ENCODE data around the gene FAM3C.

The FAM3C gene

GRCh38 chr7:121379930-121380329 lies 16.2 kb downstream of the FAM3C start:
- DNase-seq (ENCODE audit: low spot score): no peak

DNA sequence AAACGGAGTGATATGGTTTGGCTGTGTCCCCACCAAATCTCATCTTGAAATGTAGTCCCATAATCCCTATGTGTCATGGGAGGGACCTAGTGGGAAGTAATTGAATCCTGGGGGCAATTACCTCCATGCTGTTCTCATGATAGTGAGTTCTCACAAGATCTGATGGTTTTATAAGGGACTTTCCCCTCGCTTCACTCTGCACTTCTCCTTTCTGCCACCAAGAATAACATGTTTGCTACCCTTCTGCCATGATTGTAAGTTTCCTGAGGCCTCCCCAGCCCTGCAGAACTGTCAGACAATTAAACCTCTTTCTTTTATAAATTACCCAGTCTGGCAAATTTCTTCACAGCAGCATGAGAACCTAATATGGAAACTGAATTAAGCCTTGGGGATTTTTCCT lies 19.1 kb downstream of the FAM3C start:
- DNase-seq (ENCODE audit: low spot score): no peak

- DNase-seq (ENCODE audit: low spot score): no peak
Measured at GRCh38 chr7:121373177-121373576, 22.9 kb downstream of the FAM3C start.

GRCh38 chr7:121372376-121373010 lies 23.6 kb downstream of the FAM3C start:
- DNase-seq (ENCODE audit: low spot score): no peak

DNA sequence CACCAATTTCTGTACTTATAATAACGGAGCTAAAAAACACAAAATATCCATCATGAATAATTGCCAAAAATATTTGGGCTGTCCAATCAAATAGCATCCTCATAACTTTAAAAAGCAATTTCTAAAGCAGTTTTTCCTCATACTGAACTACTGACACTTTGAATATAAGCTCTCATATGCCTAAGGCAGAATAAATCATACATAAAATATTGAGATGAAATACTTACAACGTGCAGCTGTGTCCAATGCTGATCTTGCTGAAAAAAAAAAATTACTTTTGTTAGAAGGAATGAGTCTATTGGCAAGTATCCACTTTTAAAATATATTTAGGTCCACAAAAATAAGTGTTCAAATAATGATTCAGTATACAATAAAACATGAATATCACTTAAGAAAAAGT lies 24.2 kb downstream of the FAM3C start:
- DNase-seq (ENCODE audit: low spot score): no peak

DNA sequence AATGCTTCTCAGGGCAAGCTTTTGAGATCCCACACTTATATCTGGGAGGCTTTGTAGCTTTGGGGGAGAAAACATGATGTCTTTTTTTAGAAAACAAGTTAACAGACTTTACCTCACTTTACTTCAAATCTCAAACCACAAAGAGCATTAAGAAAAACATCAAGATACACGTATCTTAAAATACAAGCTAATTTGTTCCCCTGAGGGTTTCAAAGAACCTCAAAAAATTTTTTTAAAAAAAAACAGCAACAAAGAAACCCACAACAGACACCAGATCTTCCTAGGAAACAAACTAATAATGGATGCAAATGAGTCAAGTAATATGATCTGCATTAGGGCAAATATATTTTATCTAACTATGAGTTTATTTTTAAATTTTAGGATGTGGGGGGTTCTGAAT lies 24.7 kb downstream of the FAM3C start:
- DNase-seq (ENCODE audit: low spot score): no peak

GRCh38 chr7:121369462-121369861 lies 26.6 kb downstream of the FAM3C start:
- DNase-seq (ENCODE audit: low spot score): no peak

DNA sequence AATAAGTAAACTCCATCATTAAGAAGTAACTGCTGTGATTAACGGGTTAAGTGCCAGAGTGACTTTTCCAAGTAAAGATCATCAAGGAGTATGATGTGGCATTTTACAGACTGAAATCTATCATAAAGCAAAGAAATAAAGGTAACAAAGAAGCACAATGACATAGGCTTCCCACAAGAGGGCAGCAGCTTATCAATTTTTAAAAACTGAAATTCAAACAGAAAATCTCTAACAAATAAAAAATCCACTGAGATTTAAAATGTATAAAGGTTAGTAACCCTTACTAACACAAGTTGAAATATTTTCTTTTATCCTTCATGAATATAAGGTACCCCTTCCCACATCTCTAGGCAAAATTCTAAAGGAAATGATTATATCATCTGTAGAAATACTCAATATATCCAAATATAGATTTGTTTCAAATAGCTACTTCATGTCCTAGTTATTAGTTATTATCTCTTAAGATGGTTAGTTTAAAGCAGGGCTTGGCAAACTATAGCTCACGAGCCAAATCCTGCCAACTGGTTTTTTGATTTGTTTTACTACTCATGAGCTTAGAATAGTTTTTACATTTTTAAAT lies 29.2 kb downstream of the FAM3C start:
- DNase-seq (ENCODE audit: low spot score): no peak

DNA sequence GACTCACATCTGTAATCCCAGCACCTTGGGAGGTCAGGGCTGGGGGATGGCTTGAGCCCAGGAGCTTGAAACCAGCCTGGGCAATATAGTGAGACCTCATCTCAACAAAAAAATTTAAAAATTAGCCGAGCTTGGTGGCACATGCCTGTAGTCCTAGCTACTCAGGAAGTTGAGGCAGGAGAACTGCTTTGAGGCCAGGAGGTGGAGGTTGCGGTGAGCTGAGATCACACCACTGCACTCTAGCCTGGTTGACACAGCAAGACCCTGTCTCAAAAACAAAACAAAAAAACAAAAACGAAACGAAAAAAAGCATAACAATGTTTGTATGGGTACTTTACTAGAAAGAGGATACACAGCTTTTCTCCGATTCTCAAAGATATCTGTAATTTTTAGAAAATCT lies 35.5 kb downstream of the FAM3C start:
- DNase-seq (ENCODE audit: low spot score): no peak

DNA sequence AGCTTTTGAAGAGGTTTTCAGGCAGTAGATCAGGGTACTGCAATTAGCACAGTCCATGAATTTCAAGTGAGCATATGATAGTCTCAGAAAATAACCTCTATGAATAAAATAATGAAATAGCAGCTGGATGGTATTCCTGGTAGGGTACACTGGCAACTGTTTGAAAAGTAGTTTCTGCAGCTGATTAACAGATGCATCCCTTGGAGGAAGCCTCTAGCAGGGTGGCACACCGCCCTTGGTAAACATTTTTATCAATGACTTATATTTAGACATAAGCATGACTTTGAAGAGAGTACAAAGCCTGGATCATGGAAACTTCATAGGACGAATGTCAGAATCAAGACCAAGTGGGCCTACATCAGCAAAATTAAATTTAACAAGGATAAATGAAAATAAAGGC lies 40.5 kb downstream of the FAM3C start:
- DNase-seq (ENCODE audit: low spot score): no peak

DNA sequence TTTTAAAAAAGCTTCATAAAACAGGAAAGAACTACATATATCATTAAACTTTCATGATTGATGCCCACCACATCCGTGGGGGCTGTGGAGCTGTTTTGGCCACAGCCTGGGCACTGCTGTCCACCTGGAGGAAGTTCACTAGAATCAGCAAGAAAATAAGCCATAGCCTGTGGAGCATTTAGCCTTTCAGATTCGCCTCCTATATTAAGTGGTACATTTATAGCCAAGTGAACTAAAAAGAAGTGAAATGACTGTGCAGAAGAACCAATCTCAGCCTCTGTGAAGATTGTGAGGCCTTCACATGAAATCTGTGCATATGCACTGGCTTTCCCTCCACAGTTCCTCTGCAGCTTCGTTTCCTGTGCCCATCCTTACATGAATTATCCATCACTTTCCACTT lies 43.8 kb downstream of the FAM3C start:
- no peak for DNase-seq (ENCODE audit: low spot score)

GRCh38 chr7:121351682-121352081 lies 44.4 kb downstream of the FAM3C start:
- DNase-seq (ENCODE audit: low spot score): no peak

DNA sequence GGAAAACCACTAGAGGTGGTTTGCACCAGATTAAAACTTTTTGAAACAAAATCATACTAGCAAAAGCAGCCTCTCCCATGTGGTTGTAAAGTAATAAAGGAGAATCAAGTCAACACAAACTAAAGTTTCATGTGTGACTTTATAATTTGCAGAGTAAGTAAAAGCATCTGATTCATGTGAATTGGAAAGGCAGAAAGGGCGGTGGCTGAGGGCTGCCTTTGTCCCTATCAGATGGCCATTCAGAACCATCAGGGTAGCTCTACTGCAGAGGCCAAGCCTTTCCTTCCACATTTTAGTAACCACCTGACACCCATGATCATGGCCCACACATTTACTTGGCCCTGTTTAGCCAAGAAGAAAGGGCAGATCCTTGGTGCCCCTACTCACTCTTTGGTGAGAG lies 51.6 kb downstream of the FAM3C start:
- DNase-seq (ENCODE audit: low spot score): no peak

- no peak for DNase-seq (ENCODE audit: low spot score)
Measured at GRCh38 chr7:121344093-121344492, 52.0 kb downstream of the FAM3C start.

DNA sequence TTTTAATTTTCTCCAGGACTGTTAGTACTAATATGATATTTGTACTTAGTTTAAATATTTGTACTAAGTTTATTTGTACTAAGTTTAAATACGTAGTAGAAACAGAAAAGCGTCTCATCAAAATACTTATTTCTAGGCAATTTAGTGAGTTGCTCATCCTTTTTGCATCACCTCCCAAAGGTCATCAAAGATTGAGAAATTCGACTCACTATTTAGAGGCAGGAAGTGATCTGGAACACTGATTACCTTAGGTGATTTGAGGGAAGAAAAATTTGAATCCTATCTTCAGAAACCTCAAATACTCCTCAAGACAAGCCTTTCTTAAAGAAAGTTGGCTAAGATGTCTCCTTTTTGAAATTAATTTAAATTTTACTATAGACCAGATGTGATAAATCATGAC lies 52.8 kb downstream of the FAM3C start:
- no peak for DNase-seq (ENCODE audit: low spot score)

DNA sequence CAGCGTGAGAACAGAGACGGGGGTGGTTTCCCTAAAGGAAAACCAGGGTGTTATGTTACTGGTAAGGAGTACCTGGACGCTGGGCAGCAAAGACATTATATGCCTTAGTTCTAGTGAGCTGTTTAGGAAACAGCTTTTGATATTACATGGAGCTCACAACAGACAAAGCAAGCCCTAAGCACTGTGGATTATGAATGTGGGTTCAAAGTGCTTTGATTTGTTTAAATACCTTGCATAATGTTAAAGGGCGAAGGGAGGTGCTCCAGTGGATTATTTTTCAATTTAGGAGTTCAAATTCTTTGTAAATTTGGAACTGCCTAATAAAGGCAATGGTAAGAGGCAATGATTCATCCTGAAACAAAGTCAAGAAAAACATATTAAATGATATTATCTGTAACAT lies 53.5 kb downstream of the FAM3C start:
- DNase-seq (ENCODE audit: low spot score): no peak

DNA sequence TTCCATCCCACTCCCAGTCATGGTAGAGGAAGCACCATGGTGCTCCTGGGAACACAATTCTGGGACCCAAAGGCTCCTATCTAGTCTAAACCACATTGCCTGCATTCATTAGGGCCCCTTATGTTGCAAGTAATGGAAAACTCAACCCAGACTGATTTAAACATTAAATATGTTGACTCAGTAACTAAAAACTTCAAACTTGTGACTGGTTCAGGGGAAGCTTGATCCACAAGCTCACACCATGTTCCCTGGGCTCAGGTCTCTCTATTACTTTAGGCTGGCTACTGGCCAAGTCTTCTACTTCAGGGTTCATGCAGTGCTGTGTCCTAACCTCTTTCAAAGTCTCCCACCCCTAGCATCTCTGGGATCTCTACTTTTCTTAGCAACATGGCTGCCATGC lies 54.2 kb downstream of the FAM3C start:
- no peak for DNase-seq (ENCODE audit: low spot score)

DNA sequence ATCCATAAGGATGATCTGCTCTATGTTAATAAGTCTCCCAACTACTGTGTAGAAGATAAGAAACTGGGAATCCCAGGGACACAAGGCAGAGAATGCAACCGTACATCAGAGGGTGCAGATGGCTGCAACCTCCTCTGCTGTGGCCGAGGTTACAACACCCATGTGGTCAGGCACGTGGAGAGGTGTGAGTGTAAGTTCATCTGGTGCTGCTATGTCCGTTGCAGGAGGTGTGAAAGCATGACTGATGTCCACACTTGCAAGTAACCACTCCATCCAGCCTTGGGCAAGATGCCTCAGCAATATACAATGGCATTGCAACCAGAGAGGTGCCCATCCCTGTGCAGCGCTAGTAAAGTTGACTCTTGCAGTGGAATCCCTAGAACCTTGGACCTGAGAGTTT lies 57.0 kb downstream of the FAM3C start:
- no peak for DNase-seq (ENCODE audit: low spot score)

DNA sequence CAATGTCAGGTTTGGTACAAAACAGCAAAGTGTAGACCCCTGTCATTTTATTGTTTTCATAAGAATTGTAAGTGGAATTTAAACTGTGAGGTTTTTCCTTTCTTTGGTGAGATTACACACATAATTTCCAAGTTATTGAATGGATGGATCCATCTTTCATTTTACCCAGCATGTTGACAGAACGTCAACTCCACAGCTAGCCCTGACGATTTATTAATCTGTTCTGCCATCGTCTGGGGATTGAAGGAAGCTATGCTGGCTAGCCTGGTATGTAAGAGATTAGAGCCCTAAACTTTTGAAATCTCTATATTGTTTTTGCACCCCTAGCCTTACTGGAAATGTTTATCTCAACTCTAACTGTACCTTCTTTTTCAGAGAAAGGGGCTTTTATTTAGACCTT lies 58.7 kb downstream of the FAM3C start:
- peak; percentile 50 for DNase-seq (ENCODE audit: low spot score)

DNA sequence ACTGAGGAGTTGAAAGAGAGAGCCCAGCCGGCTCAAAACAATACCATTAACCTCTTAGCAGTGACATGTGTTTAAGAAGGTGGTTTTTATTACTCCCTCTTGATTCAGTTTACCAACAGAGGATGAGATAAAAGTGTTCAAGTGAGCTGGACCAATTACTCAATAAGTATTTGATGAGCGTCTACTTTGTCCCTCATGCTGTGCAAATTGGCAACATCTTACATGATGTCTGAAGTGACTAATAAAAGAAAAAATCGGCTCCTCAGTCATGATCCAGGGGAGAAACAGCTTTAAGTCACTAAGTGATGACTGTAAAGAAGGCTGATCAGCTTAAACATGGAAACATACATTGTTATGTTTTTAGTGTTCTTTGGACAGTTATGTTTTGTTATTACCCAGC lies 59.5 kb downstream of the FAM3C start:
- DNase-seq (ENCODE audit: low spot score): no peak

DNA sequence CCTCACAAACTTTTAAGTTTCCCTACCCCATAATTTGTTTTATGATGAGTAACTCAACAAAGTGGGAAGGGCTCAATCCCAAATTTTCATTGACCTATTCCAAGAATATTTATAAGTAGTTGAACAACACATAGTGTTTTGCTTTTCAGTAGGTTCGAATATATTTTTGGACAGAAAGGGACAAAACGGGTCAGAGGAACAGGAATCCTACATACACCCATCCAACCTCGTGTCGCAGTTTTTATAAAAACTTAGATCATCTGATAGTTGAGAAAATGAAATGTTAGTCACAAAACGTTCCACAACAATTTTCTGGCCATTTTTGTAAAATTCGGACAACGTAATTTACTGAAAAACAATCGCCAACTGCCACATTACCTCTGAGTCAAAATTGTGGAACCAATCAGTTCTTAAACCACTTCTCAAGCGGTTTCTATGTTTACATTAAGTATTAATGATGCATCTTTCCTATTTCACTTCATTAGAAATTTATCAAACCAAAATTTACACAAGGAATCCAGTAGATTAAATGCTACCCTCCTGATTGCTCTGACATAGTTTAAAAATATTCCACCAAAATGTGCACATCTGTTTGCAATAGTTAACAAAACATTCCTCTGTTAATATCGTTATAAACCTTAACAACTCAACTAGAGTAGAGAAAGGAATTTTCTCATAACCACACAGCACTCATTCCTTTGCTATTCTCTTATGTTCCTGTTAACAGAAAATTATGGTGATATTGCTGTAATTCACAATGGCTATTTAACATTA lies 61.0 kb downstream of the FAM3C start:
- DNase-seq (ENCODE audit: low spot score): no peak

GRCh38 chr7:121334376-121334775 lies 61.7 kb downstream of the FAM3C start:
- no peak for DNase-seq (ENCODE audit: low spot score)

GRCh38 chr7:121331574-121331973 lies 64.5 kb downstream of the FAM3C start:
- DNase-seq (ENCODE audit: low spot score): no peak

DNA sequence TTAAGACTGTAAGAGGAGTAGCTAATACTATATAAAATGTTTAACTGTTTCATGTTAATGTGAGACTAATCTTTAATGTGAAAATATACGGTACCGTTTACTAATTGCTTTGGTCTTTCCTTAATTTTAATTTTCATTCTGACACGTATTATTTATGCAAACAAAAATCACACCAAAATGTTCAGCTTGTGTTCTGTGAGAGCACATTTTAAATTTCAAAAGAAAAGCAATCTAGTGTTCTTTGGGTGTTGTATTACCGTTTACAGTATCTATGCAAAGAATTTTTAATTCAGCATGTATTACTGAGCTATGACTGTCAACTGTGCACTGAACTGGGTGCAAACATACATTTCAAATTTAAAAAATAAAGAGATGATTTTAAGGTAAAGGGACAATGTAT lies 65.1 kb downstream of the FAM3C start:
- no peak for DNase-seq (ENCODE audit: low spot score)
